Smooth muscle cell (in vitro differentiated cells): ENCODE measurements around the gene SPEM1. TPM values are rescaled to one million over a fixed set of nuclear protein-coding genes. Genes with fewer than 3 reads are reported as not detected.

Source experiments
- DNase-seq: peaks from one replicate; lab custom pipeline; 2025; ENCODE audit not compliant: unreplicated experiment; lab: John Stamatoyannopoulos, UW
- H2AFZ ChIP-seq: fragments of 200-600 bp; sonication (generic); 2 replicates; pipeline ENCODE4 v1.6.0; 2016; ENCODE audit warnings: antibody characterized with exemption, low read depth, mild to moderate bottlenecking
- H3F3A ChIP-seq: fragments of 200-600 bp; sonication (generic); 2 replicates; pipeline ENCODE4 v1.6.0; 2017; ENCODE audit warnings: antibody characterized with exemption, low read depth
- H3K27ac ChIP-seq: fragments of 200-600 bp; sonication (generic); 2 replicates; pipeline ENCODE4 v1.5.1; 2016; ENCODE audit warnings: low read depth, mild to moderate bottlenecking
- H3K27me3 ChIP-seq: fragments of 200-600 bp; sonication (generic); 2 replicates; pipeline ENCODE4 v1.6.1; 2016; ENCODE audit warnings: low read depth, mild to moderate bottlenecking
- H3K36me3 ChIP-seq: fragments of 200-600 bp; sonication (generic); 2 replicates; pipeline ENCODE4 v1.5.1; 2016; ENCODE audit warnings: low read depth
- H3K4me1 ChIP-seq: fragments of 200-600 bp; sonication (generic); 2 replicates; pipeline ENCODE4 v1.5.1; 2016; ENCODE audit warnings: low read depth
- H3K4me2 ChIP-seq: fragments of 200-600 bp; sonication (generic); 2 replicates; pipeline ENCODE4 v1.6.0; 2016; ENCODE audit warnings: mild to moderate bottlenecking
- H3K4me3 ChIP-seq: fragments of 200-600 bp; sonication (generic); 2 replicates; pipeline ENCODE4 v1.5.1; 2016; ENCODE audit warnings: mild to moderate bottlenecking
- H3K79me2 ChIP-seq: fragments of 200-600 bp; sonication (generic); 2 replicates; pipeline ENCODE4 v1.6.0; 2016; ENCODE audit warnings: low read depth, mild to moderate bottlenecking
- H3K9ac ChIP-seq: fragments of 200-600 bp; sonication (generic); 2 replicates; pipeline ENCODE4 v1.6.0; 2016; ENCODE audit warnings: low read depth
- H3K9me3 ChIP-seq: fragments of 200-600 bp; sonication (generic); replicated peaks from 2 replicates; pipeline ENCODE4 v1.5.1; 2016; ENCODE audit warnings: low read depth
- H4K20me1 ChIP-seq: fragments of 200-600 bp; sonication (generic); 2 replicates; pipeline ENCODE4 v1.6.0; 2016; ENCODE audit warnings: low read depth
- WGBS: methylation state at CpG from one replicate; pipeline ENCODE4 v1.1.7; 2016; ENCODE audit warnings: low lambda C conversion rate; 5-methylcytosine and 5-hydroxymethylcytosine counted together
- polyA plus RNA-seq: library from polyadenylated mRNA; unstranded; fragments of >200 nt; fragmentation: Nextera tagmentation; extraction: Ambion mirVana; gene quantifications from 2 replicates; pipeline ENCODE4 v1.2.1, GENCODE V29; 2016
- total RNA-seq: library from RNA; depleted of rRNA; stranded (reverse); fragments of >200 nt; gene quantifications from 2 replicates; pipeline ENCODE4 v1.2.3, GENCODE V29; 2014
- TF ChIP-seq, protein P1 (sequence below): fragments of 200-600 bp; sonication (generic); IDR thresholded peaks from 2 replicates; pipeline ENCODE4 v1.5.1; 2017; ENCODE audit warnings: borderline replicate concordance, mild to moderate bottlenecking, antibody characterized with exemption; ENCODE audit not compliant: insufficient read depth, poor library complexity, severe bottlenecking

Gene SPEM1
- total and polyA plus RNA-seq, 2 experiments from 2014 or later, result not detected

DNA sequence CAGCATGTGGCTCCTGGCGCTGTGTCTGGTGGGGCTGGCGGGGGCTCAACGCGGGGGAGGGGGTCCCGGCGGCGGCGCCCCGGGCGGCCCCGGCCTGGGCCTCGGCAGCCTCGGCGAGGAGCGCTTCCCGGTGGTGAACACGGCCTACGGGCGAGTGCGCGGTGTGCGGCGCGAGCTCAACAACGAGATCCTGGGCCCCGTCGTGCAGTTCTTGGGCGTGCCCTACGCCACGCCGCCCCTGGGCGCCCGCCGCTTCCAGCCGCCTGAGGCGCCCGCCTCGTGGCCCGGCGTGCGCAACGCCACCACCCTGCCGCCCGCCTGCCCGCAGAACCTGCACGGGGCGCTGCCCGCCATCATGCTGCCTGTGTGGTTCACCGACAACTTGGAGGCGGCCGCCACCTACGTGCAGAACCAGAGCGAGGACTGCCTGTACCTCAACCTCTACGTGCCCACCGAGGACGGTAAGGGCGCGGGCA lies 11.8 kb upstream of the SPEM1 start:
- H3F3A ChIP-seq, result no peaks in the 10 kb centered on the region
- H3K9me3 ChIP-seq, result no peaks in the 10 kb centered on the region
- no peaks in the 10 kb centered on the region for H3K36me3 ChIP-seq
- H3K4me1 ChIP-seq, result peaks cover 6% of the 10 kb centered on the region
- TF ChIP-seq, protein P1, sequence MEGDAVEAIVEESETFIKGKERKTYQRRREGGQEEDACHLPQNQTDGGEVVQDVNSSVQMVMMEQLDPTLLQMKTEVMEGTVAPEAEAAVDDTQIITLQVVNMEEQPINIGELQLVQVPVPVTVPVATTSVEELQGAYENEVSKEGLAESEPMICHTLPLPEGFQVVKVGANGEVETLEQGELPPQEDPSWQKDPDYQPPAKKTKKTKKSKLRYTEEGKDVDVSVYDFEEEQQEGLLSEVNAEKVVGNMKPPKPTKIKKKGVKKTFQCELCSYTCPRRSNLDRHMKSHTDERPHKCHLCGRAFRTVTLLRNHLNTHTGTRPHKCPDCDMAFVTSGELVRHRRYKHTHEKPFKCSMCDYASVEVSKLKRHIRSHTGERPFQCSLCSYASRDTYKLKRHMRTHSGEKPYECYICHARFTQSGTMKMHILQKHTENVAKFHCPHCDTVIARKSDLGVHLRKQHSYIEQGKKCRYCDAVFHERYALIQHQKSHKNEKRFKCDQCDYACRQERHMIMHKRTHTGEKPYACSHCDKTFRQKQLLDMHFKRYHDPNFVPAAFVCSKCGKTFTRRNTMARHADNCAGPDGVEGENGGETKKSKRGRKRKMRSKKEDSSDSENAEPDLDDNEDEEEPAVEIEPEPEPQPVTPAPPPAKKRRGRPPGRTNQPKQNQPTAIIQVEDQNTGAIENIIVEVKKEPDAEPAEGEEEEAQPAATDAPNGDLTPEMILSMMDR, result no peak
- peaks cover 25% of the 10 kb centered on the region for H4K20me1 ChIP-seq
- no peak overlapping the region for H3K9ac ChIP-seq
- no peaks in the 10 kb centered on the region for H3K27me3 ChIP-seq
- DNase-seq, result no peak
- H3K27ac ChIP-seq, result no peak overlapping the region
- WGBS, result 71% methylated on average over 43 of the region's 58 CpGs
- no peak overlapping the region for H3K4me3 ChIP-seq
- no peak overlapping the region for H3K4me2 ChIP-seq
- H3K79me2 ChIP-seq, result no peaks in the 10 kb centered on the region
- H2AFZ ChIP-seq, result no peak overlapping the region

DNA sequence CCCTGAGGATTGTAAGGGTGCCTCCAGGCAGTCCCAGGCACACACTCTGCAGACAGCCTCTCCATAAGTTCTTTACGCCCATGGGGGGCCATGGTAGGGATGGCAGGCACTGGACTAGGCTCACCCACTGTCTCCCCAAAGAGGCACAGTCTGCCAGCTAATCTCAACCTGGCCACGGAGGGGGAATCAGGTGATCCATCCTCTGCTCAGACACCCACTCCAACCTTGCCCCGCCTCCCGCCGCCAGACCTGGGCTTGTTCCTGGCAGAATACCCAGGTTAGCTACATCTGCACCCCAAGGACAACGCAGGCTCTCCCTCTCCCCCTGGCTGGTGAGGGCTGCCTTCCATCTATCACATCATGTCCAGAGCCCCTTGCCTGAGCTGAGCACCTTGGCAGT lies 11.3 kb upstream of the SPEM1 start:
- H3K4me2 ChIP-seq, result no peak overlapping the region
- no peak overlapping the region for H3K4me3 ChIP-seq
- H3K9ac ChIP-seq, result no peak overlapping the region
- H3K79me2 ChIP-seq, result no peaks in the 10 kb centered on the region
- no peaks in the 10 kb centered on the region for H3K36me3 ChIP-seq
- H3K27me3 ChIP-seq, result no peaks in the 10 kb centered on the region
- WGBS, result 88% methylated on average over 6 of the region's 6 CpGs
- H2AFZ ChIP-seq, result no peak overlapping the region
- no peak overlapping the region for H3K27ac ChIP-seq
- peaks cover 25% of the 10 kb centered on the region for H4K20me1 ChIP-seq
- no peaks in the 10 kb centered on the region for H3F3A ChIP-seq
- TF ChIP-seq, protein P1, result no peak
- no peaks in the 10 kb centered on the region for H3K9me3 ChIP-seq
- peaks cover 5% of the 10 kb centered on the region for H3K4me1 ChIP-seq
- DNase-seq, result no peak

DNA sequence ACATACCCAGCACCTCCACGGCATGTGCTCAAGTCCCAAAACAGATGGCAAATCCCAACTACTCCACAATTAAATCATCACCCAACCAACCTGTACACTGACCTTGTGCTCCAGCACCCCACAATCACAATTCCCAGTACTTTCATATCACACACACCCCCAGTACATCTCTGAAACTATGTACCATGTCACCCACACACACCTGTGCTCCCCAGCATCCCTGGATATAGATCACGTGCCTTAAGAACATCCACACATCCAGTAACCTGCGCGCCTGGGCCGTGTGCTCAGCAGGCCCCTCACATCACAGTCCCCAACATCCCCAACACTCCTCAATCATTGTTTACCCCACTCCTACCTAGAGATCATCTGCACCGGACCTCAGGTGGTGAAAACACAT lies 10.4 kb upstream of the SPEM1 start:
- H3K27ac ChIP-seq, result no peak overlapping the region
- DNase-seq, result no peak

More for the DNA sequence above, 10.4 kb upstream of the SPEM1 start:
- H3K36me3 ChIP-seq, result no peaks in the 10 kb centered on the region
- TF ChIP-seq, protein P1, result no peak
- no peak overlapping the region for H3K4me2 ChIP-seq
- peaks cover 5% of the 10 kb centered on the region for H3K4me1 ChIP-seq
- no peak overlapping the region for H3K4me3 ChIP-seq
- no peaks in the 10 kb centered on the region for H3F3A ChIP-seq
- H3K79me2 ChIP-seq, result no peaks in the 10 kb centered on the region
- no peak overlapping the region for H3K9ac ChIP-seq
- H3K27me3 ChIP-seq, result no peaks in the 10 kb centered on the region
- peaks cover 25% of the 10 kb centered on the region for H4K20me1 ChIP-seq
- no peaks in the 10 kb centered on the region for H3K9me3 ChIP-seq
- H2AFZ ChIP-seq, result no peak overlapping the region
- 96% methylated on average over 6 of the region's 6 CpGs for WGBS
